ENCODE measurements around the gene UCMA. TPM values are rescaled to one million over a fixed set of nuclear protein-coding genes. Genes with fewer than 3 reads are reported as not detected.
A peak's percentile ranks its signal among the peaks of the same experiment; 100 is the strongest.
"Not testable (repeated sequence)": the region's sequence is repeated elsewhere in the genome, so short reads cannot be mapped to it uniquely, and the experiment has no call there.

Gene UCMA, protein sequence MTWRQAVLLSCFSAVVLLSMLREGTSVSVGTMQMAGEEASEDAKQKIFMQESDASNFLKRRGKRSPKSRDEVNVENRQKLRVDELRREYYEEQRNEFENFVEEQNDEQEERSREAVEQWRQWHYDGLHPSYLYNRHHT
- not detected for total RNA-seq

DNA sequence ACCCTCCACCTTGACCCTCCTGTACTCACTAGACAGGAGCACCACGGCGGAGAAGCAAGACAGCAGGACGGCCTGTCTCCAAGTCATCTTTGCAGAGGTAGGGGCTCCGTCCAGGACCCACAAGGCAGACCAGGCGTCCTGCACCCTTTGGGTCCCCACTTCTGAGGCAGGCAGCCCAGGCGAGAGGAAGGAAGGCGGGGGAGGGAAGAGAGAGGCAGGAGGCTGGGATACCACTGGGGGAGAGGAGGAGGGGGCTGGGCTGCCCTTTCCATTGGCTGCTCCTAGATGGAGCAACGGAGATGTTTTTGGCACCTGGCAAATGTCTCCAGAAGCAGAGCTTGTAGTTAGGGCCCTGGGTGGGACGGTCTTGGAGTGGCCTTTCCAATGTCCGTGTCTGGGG is at the start of gene UCMA:
Gene UCMA (minus strand): TSS at position 203 of the 400 bp plus-strand sequence. CDS start 116 bp downstream, at position 87.
- H3K36me3 Mint-ChIP-seq, result no peaks in the 10 kb centered on the region
- DNase-seq (ENCODE audit: low spot score) (no peak), ATAC-seq (peak in 1 of 2 donors; percentile 29)
- H3K4me1 Mint-ChIP-seq (ENCODE audit: low read depth in 2 of 2), result no peaks in the 10 kb centered on the region
- H3K9me3 Mint-ChIP-seq, result no peaks in the 10 kb centered on the region
- H3K4me3 Mint-ChIP-seq, result no peak within 1 kb of the TSS
- peaks cover 0 to 2% of the 10 kb centered on the region in 2 donors for H3K27me3 Mint-ChIP-seq
- H3K27ac Mint-ChIP-seq, result no peak within 1 kb of the TSS

- not testable (repeated sequence) for ATAC-seq; H3K36me3 Mint-ChIP-seq; H3K4me1 Mint-ChIP-seq (ENCODE audit: low read depth in 2 of 2); H3K4me3 Mint-ChIP-seq; H3K9me3 Mint-ChIP-seq; DNase-seq (ENCODE audit: low spot score); H3K27ac Mint-ChIP-seq; H3K27me3 Mint-ChIP-seq
Observed at GRCh38 chr10:13282348-13282747, 48.2 kb upstream of the UCMA start.

- Mint-ChIP-seq H3K36me3 (no peaks in the 10 kb centered on the region), H3K27me3 (no peaks in the 10 kb centered on the region), H3K4me1 (ENCODE audit: low read depth in 2 of 2) (no peaks in the 10 kb centered on the region), H3K4me3 (no peak overlapping the region), H3K9me3 (no peaks in the 10 kb centered on the region), H3K27ac (no peak overlapping the region)
- ATAC-seq (no peak), DNase-seq (ENCODE audit: low spot score) (no peak)
Observed at GRCh38 chr10:13276749-13277365, 42.7 kb upstream of the UCMA start.

GRCh38 chr10:13276146-13276545 is 42.0 kb upstream of the UCMA start:
- DNase-seq (ENCODE audit: low spot score); H3K36me3 Mint-ChIP-seq; H3K4me1 Mint-ChIP-seq (ENCODE audit: low read depth in 2 of 2); H3K27ac Mint-ChIP-seq; H3K27me3 Mint-ChIP-seq; ATAC-seq; H3K9me3 Mint-ChIP-seq; H3K4me3 Mint-ChIP-seq: not testable (repeated sequence)

- ATAC-seq, result no peak
Observed at GRCh38 chr10:13272164-13272571, 38.0 kb upstream of the UCMA start.

GRCh38 chr10:13271552-13272163 is 37.5 kb upstream of the UCMA start:
- Mint-ChIP-seq H3K4me3 (no peak overlapping the region), H3K9me3 (no peaks in the 10 kb centered on the region), H3K4me1 (ENCODE audit: low read depth in 2 of 2) (peaks cover 0 to 6% of the 10 kb centered on the region in 2 donors), H3K36me3 (no peaks in the 10 kb centered on the region), H3K27me3 (peaks cover 0 to 2% of the 10 kb centered on the region in 2 donors), H3K27ac (no peak overlapping the region)
- ATAC-seq, result peak; percentile 56 to 57
- DNase-seq (ENCODE audit: low spot score), result no peak

More at GRCh38 chr10:13272164-13272571, 38.0 kb upstream of the UCMA start:
- Mint-ChIP-seq H3K4me1 (ENCODE audit: low read depth in 2 of 2) (peaks cover 0 to 6% of the 10 kb centered on the region in 2 donors), H3K27me3 (peaks cover 0 to 2% of the 10 kb centered on the region in 2 donors), H3K36me3 (no peaks in the 10 kb centered on the region), H3K27ac (no peak overlapping the region), H3K9me3 (no peaks in the 10 kb centered on the region), H3K4me3 (no peak overlapping the region)
- no peak for DNase-seq (ENCODE audit: low spot score)

- H3K27ac Mint-ChIP-seq, result no peak overlapping the region
- H3K4me1 Mint-ChIP-seq (ENCODE audit: low read depth in 2 of 2), result peaks cover 0 to 6% of the 10 kb centered on the region in 2 donors
- DNase-seq (ENCODE audit: low spot score) (no peak), ATAC-seq (no peak)
- peaks cover 4% of the 10 kb centered on the region in 2 donors for H3K27me3 Mint-ChIP-seq
- no peaks in the 10 kb centered on the region for H3K36me3 Mint-ChIP-seq
- no peaks in the 10 kb centered on the region for H3K9me3 Mint-ChIP-seq
- H3K4me3 Mint-ChIP-seq, result no peak overlapping the region
Observed at GRCh38 chr10:13270877-13271551, 36.8 kb upstream of the UCMA start.

GRCh38 chr10:13268841-13269240 is 34.7 kb upstream of the UCMA start:
- no peaks in the 10 kb centered on the region for H3K9me3 Mint-ChIP-seq
- no peaks in the 10 kb centered on the region for H3K36me3 Mint-ChIP-seq
- H3K27ac Mint-ChIP-seq, result no peak overlapping the region
- ATAC-seq, result no peak
- DNase-seq (ENCODE audit: low spot score), result no peak
- peaks cover 0 to 6% of the 10 kb centered on the region in 2 donors for H3K4me1 Mint-ChIP-seq (ENCODE audit: low read depth in 2 of 2)
- peaks cover 11 to 13% of the 10 kb centered on the region in 2 donors for H3K27me3 Mint-ChIP-seq
- no peak overlapping the region for H3K4me3 Mint-ChIP-seq

DNA sequence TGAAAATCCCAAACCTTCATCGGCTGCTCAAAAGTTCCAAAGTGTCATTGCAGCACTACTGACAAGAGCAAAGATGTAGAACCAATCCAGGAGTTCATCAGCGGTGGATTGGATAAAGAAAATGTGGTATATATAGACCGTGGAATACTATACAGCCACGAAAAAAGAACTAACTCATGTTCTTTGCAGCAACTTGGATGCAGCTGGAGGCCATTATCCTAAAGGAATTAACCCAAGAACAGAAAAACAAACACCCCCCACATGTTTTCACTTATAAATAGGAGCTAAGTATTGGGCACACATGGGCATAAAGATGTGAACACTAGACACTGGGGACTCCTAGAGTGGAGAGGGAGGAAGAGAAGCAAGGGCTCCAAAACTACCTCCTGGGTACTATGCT is 34.1 kb upstream of the UCMA start:
- Mint-ChIP-seq H3K27ac (no peak overlapping the region), H3K36me3 (no peaks in the 10 kb centered on the region), H3K4me1 (ENCODE audit: low read depth in 2 of 2) (peaks cover 0 to 6% of the 10 kb centered on the region in 2 donors), H3K27me3 (peaks cover 15 to 16% of the 10 kb centered on the region in 2 donors), H3K9me3 (no peaks in the 10 kb centered on the region), H3K4me3 (no peak overlapping the region)
- no peak for ATAC-seq
- DNase-seq (ENCODE audit: low spot score), result no peak

DNA sequence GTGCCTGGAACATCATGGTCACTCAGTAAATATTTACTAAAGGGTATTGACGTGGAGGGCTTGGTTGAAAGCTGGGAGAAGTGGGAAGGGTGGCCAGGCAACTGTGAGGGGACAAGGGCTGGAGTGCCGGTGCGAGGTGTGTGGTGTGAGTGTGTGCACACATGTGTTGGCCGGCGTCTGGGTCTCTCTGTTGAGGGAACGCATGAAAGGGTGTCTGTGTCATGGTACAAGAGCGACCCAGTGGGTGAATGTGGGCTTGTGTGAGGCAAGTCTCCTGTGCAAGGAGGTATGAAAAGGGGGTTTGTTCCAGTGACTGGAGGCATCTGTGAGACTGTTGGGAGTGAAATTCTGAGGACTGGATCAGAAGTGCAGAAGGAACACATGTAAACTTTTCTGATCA is 29.4 kb upstream of the UCMA start:
- no peaks in the 10 kb centered on the region for H3K9me3 Mint-ChIP-seq
- no peak for ATAC-seq
- DNase-seq (ENCODE audit: low spot score), result no peak
- H3K27ac Mint-ChIP-seq, result no peak overlapping the region
- no peaks in the 10 kb centered on the region for H3K4me1 Mint-ChIP-seq (ENCODE audit: low read depth in 2 of 2)
- no peak overlapping the region for H3K4me3 Mint-ChIP-seq
- H3K36me3 Mint-ChIP-seq, result no peaks in the 10 kb centered on the region
- H3K27me3 Mint-ChIP-seq, result peaks cover 22 to 28% of the 10 kb centered on the region in 2 donors

DNA sequence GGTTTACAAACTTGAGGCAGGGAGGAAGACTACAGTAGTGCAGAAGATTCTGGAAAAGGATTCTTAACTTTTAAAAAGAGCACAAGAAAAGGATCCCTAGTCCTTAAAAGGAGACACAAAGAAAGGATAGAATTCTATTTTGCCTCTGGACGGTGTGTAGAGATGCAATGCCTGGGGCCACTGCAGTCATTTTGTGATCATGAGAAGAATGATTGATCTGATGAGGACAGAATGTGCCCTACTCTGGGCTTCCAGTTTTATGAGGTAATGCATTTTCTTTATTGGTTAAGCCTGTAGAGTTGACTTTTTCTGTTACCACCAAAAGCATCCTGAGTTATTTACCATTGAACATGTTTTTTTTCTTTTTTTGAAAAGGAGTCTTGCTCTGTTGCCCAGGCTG is 28.3 kb upstream of the UCMA start:
- Mint-ChIP-seq H3K27ac (no peak overlapping the region), H3K4me3 (no peak overlapping the region), H3K4me1 (ENCODE audit: low read depth in 2 of 2) (no peaks in the 10 kb centered on the region), H3K9me3 (no peaks in the 10 kb centered on the region), H3K36me3 (no peaks in the 10 kb centered on the region), H3K27me3 (peaks cover 24 to 28% of the 10 kb centered on the region in 2 donors)
- DNase-seq (ENCODE audit: low spot score) (no peak), ATAC-seq (no peak)

DNA sequence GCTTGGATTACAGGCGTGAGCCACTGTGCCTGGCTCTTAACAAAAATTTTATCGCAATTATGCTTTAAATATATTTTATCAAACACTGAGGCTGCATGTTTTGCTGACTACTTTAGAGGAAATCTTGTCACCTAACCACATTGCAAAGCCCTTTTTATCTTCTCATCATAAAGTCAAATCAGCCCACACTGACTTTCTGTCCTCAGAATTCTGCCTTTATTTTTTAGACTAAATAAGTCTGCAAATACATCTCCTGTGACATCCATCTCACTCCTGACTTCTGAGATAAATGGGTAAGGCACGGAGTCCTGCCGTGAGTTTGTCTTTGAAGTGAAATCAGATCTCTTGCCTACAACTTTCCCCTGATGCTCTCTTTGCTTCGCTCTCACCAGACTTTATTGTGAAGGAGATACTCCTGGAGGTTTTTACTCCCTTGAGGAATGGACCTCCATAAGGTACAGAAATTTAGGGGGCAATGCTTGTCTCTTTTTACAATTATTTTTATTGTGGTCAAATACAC is 23.5 kb upstream of the UCMA start:
- ATAC-seq (no peak), DNase-seq (ENCODE audit: low spot score) (no peak)
- Mint-ChIP-seq H3K36me3 (no peaks in the 10 kb centered on the region), H3K4me3 (no peak overlapping the region), H3K9me3 (no peaks in the 10 kb centered on the region), H3K4me1 (ENCODE audit: low read depth in 2 of 2) (no peaks in the 10 kb centered on the region), H3K27me3 (peaks cover 10 to 13% of the 10 kb centered on the region in 2 donors), H3K27ac (no peak overlapping the region)

DNA sequence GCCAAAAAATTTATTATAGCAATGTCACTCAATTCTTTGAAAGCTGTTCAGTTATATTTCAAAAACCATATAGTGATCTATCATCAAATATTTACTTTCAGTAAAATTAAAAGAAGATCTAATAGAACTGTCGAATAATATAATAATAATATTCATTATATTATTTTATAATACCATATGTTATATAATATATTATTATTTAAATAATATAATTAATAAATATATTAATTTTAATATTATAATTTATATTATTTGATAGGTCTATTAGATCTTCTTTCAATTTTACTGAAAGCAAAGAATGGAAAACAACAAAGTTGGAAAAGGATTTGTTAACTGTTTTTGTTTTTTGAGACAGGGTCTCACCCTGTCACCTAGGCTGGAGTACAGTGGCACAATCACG is 22.5 kb upstream of the UCMA start:
- Mint-ChIP-seq H3K27ac (no peak overlapping the region), H3K4me1 (ENCODE audit: low read depth in 2 of 2) (no peaks in the 10 kb centered on the region), H3K9me3 (no peaks in the 10 kb centered on the region), H3K4me3 (no peak overlapping the region), H3K36me3 (no peaks in the 10 kb centered on the region), H3K27me3 (peaks cover 7 to 8% of the 10 kb centered on the region in 2 donors)
- ATAC-seq (no peak), DNase-seq (ENCODE audit: low spot score) (no peak)

DNA sequence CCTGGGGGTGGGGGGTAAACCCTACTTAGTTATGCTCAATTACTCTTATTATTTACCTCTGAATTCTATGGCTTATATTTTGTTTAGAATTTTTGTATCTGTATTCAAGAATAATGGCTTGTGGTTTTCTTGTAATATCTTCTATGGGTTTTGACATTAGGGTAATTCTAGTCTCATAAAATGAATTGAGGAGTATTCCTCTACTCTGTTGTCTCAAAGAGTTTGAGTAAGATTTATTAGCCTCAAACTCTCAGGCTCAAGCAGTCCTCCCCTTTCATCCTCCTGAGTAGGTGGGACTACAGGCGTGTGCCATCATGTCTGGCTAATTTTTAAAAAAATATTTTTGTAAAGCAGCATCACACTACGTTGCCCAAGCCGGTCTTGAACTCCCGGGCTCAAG is 19.6 kb upstream of the UCMA start:
- H3K36me3 Mint-ChIP-seq, result no peaks in the 10 kb centered on the region
- H3K4me1 Mint-ChIP-seq (ENCODE audit: low read depth in 2 of 2), result no peaks in the 10 kb centered on the region
- no peak overlapping the region for H3K4me3 Mint-ChIP-seq
- H3K9me3 Mint-ChIP-seq, result no peaks in the 10 kb centered on the region
- ATAC-seq (no peak), DNase-seq (ENCODE audit: low spot score) (no peak)
- H3K27ac Mint-ChIP-seq, result no peak overlapping the region
- H3K27me3 Mint-ChIP-seq, result peaks cover 6 to 7% of the 10 kb centered on the region in 2 donors

All from natural killer cell treated with Interleukin-12 subunit alpha and Interleukin-12 subunit beta and Interleukin-15 and Interleukin-18, amount 100 ng/mL, for 72 hours (primary cell).